Activated CD4-positive, alpha-beta T cell treated with anti-CD3 and anti-CD28 coated beads for 36 hours (primary cell): ENCODE measurements around the gene KIAA1217. TPM values are rescaled to one million over a fixed set of nuclear protein-coding genes. Genes with fewer than 3 reads are reported as not detected.

ENCODE experiments used
- ATAC-seq: fragments of 200-7000 bp; cut with Tn5 transposase; one replicate; pipeline ENCODE4 v1.10.0; 2021; ENCODE audit warnings: mild to moderate bottlenecking, moderate library complexity
- CTCF ChIA-PET: fragments of 350-600 bp; sonication (Branson Sonifier 250); formaldehyde crosslinking; loops from one replicate; lab custom pipeline; 2021; ENCODE audit warnings: antibody characterized with exemption; lab: Charles Lee
- POLR2A ChIA-PET: fragments of 350-600 bp; sonication (Branson Sonifier 250); formaldehyde crosslinking; loops from one replicate; lab custom pipeline; 2021; ENCODE audit warnings: antibody characterized with exemption, inconsistent platforms; lab: Charles Lee
- DNase-seq: peaks from one replicate; pipeline ENCODE4 v3.0.0-alpha.2; 2020
- H3K27ac Mint-ChIP-seq: one replicate; pipeline ENCODE4 v1.8.0; 2021; ENCODE audit warnings: mixed read lengths
- H3K27me3 Mint-ChIP-seq: one replicate; pipeline ENCODE4 v1.8.0; 2021; ENCODE audit warnings: mixed read lengths
- H3K36me3 Mint-ChIP-seq: one replicate; pipeline ENCODE4 v1.8.0; 2021; ENCODE audit warnings: low read depth, mixed read lengths
- H3K4me1 Mint-ChIP-seq: one replicate; pipeline ENCODE4 v1.8.0; 2021; ENCODE audit warnings: mixed read lengths
- H3K4me3 Mint-ChIP-seq: one replicate; pipeline ENCODE4 v1.8.0; 2021; ENCODE audit warnings: mild to moderate bottlenecking, moderate library complexity, mixed read lengths
- H3K9me3 Mint-ChIP-seq: one replicate; pipeline ENCODE4 v1.8.0; 2021; ENCODE audit warnings: low read depth, mixed read lengths
- intact Hi-C, 2 experiments: fragments of 100-400 bp; cut with DNase I in 1 of 2; cut with micrococcal nuclease in 1 of 2; formaldehyde crosslinking; loops; one replicate each; pipeline versions ENCODE4 v1.14.2 to v1.15.1; 2022 to 2024; cut with DNase I, micrococcal nuclease
- total RNA-seq, 2 experiments: library from RNA; stranded (reverse); gene quantifications; one replicate each; pipeline ENCODE4 v1.2.3, GENCODE V29; 2021

Gene KIAA1217
- total RNA-seq, 2 experiments from 2014 or later: 0.53 to 0.60 TPM

- H3K4me3 Mint-ChIP-seq: no peak overlapping the region
- intact Hi-C loops: no loop called here
- H3K4me1 Mint-ChIP-seq: no peaks in the 10 kb centered on the region
- no peaks in the 10 kb centered on the region for H3K9me3 Mint-ChIP-seq
- ATAC-seq: no peak
- ChIA-PET POLR2A (no interaction called here), CTCF (no interaction called here)
- peaks cover 15% of the 10 kb centered on the region for H3K27me3 Mint-ChIP-seq
- no peak overlapping the region for H3K27ac Mint-ChIP-seq
- no peak for DNase-seq
- no peaks in the 10 kb centered on the region for H3K36me3 Mint-ChIP-seq
These were observed 187.5 kb downstream of the KIAA1217 start for GRCh38 chr10:24396396-24396795.

GRCh38 chr10:24397662-24398061 lies 188.7 kb downstream of the KIAA1217 start:
- no peak overlapping the region for H3K4me3 Mint-ChIP-seq
- DNase-seq: no peak
- intact Hi-C loops: no loop called here
- CTCF ChIA-PET: no interaction called here
- H3K27ac Mint-ChIP-seq: no peak overlapping the region
- no peak for ATAC-seq
- H3K27me3 Mint-ChIP-seq: peaks cover 15% of the 10 kb centered on the region
- H3K9me3 Mint-ChIP-seq: no peaks in the 10 kb centered on the region
- H3K4me1 Mint-ChIP-seq: no peaks in the 10 kb centered on the region
- H3K36me3 Mint-ChIP-seq: no peaks in the 10 kb centered on the region
- POLR2A ChIA-PET: no interaction called here

GRCh38 chr10:24404567-24404966 lies 195.6 kb downstream of the KIAA1217 start:
- Mint-ChIP-seq H3K9me3 (no peaks in the 10 kb centered on the region), H3K4me1 (no peaks in the 10 kb centered on the region), H3K36me3 (no peaks in the 10 kb centered on the region), H3K27me3 (peaks cover 3% of the 10 kb centered on the region), H3K27ac (no peak overlapping the region), H3K4me3 (no peak overlapping the region)
- ATAC-seq (no peak), DNase-seq (no peak)
- ChIA-PET POLR2A (no interaction called here), CTCF (no interaction called here)
- intact Hi-C loops: no loop called here

GRCh38 chr10:24405635-24406034 lies 196.7 kb downstream of the KIAA1217 start:
- ChIA-PET CTCF (interaction anchor here (0.7 to 1.1 kb wide), 2 partner anchors 14 to 236 kb away, joined by 3 read pairs; no protein-coding TSS in a partner anchor), POLR2A (no interaction called here)
- no peak for DNase-seq
- Mint-ChIP-seq H3K36me3 (no peaks in the 10 kb centered on the region), H3K9me3 (no peaks in the 10 kb centered on the region), H3K27me3 (peaks cover 4% of the 10 kb centered on the region), H3K4me3 (no peak overlapping the region), H3K4me1 (no peaks in the 10 kb centered on the region), H3K27ac (no peak overlapping the region)
- intact Hi-C loops: no loop called here
- ATAC-seq: no peak

- POLR2A ChIA-PET: no interaction called here
- H3K27ac Mint-ChIP-seq: no peak overlapping the region
- CTCF ChIA-PET: no interaction called here
These were observed 198.0 kb downstream of the KIAA1217 start for GRCh38 chr10:24406809-24407483.

GRCh38 chr10:24407928-24408327 lies 199.0 kb downstream of the KIAA1217 start:
- ATAC-seq (no peak), DNase-seq (no peak)
- Mint-ChIP-seq H3K4me3 (no peak overlapping the region), H3K9me3 (no peaks in the 10 kb centered on the region), H3K27me3 (peaks cover 8% of the 10 kb centered on the region), H3K36me3 (no peaks in the 10 kb centered on the region), H3K4me1 (no peaks in the 10 kb centered on the region), H3K27ac (no peak overlapping the region)
- ChIA-PET POLR2A (no interaction called here), CTCF (interaction anchor here (0.6 kb wide), 1 partner anchor 1952 kb away, joined by 3 read pairs; no protein-coding TSS in a partner anchor)
- intact Hi-C loops: no loop called here

More at GRCh38 chr10:24406809-24407483, 198.0 kb downstream of the KIAA1217 start:
- DNase-seq (no peak), ATAC-seq (no peak)
- Mint-ChIP-seq H3K27me3 (peaks cover 8% of the 10 kb centered on the region), H3K36me3 (no peaks in the 10 kb centered on the region), H3K4me1 (no peaks in the 10 kb centered on the region), H3K9me3 (no peaks in the 10 kb centered on the region), H3K4me3 (no peak overlapping the region)
- intact Hi-C loops: no loop called here

- ChIA-PET POLR2A (no interaction called here), CTCF (no interaction called here)
- H3K4me3 Mint-ChIP-seq: no peak overlapping the region
- no peak overlapping the region for H3K27ac Mint-ChIP-seq
- no peak for DNase-seq
- no peaks in the 10 kb centered on the region for H3K4me1 Mint-ChIP-seq
- no peaks in the 10 kb centered on the region for H3K36me3 Mint-ChIP-seq
- H3K27me3 Mint-ChIP-seq: peaks cover 8% of the 10 kb centered on the region
- intact Hi-C loops: no loop called here
- H3K9me3 Mint-ChIP-seq: no peaks in the 10 kb centered on the region
- ATAC-seq: no peak
These were observed 199.4 kb downstream of the KIAA1217 start for GRCh38 chr10:24408365-24408764.

GRCh38 chr10:24414597-24414996 lies 205.7 kb downstream of the KIAA1217 start:
- no peaks in the 10 kb centered on the region for H3K4me1 Mint-ChIP-seq
- no peak overlapping the region for H3K4me3 Mint-ChIP-seq
- no peaks in the 10 kb centered on the region for H3K36me3 Mint-ChIP-seq
- ATAC-seq (no peak), DNase-seq (no peak)
- no peak overlapping the region for H3K27ac Mint-ChIP-seq
- POLR2A ChIA-PET: no interaction called here
- CTCF ChIA-PET: interaction anchor here (0.6 to 0.7 kb wide), 2 partner anchors 87 to 806 kb away, joined by 3 read pairs; no protein-coding TSS in a partner anchor
- H3K27me3 Mint-ChIP-seq: peaks cover 15% of the 10 kb centered on the region
- no peaks in the 10 kb centered on the region for H3K9me3 Mint-ChIP-seq
- intact Hi-C loops: no loop called here

- POLR2A ChIA-PET: no interaction called here
- H3K27ac Mint-ChIP-seq: no peak overlapping the region
- intact Hi-C loops: no loop called here
These were observed 206.7 kb downstream of the KIAA1217 start for GRCh38 chr10:24415455-24416125.

GRCh38 chr10:24416248-24416647 lies 207.3 kb downstream of the KIAA1217 start:
- Mint-ChIP-seq H3K27me3 (peaks cover 14% of the 10 kb centered on the region), H3K9me3 (no peaks in the 10 kb centered on the region), H3K36me3 (no peaks in the 10 kb centered on the region), H3K4me1 (no peaks in the 10 kb centered on the region), H3K4me3 (no peak overlapping the region), H3K27ac (no peak overlapping the region)
- intact Hi-C loops: no loop called here
- ATAC-seq (no peak), DNase-seq (no peak)
- CTCF ChIA-PET: interaction anchor here (2.1 kb wide), 1 partner anchor 103 kb away, joined by 6 read pairs; no protein-coding TSS in a partner anchor
- POLR2A ChIA-PET: no interaction called here

More at GRCh38 chr10:24415455-24416125, 206.7 kb downstream of the KIAA1217 start:
- Mint-ChIP-seq H3K36me3 (no peaks in the 10 kb centered on the region), H3K4me1 (no peaks in the 10 kb centered on the region), H3K9me3 (no peaks in the 10 kb centered on the region), H3K27me3 (peaks cover 16% of the 10 kb centered on the region), H3K4me3 (no peak overlapping the region)
- DNase-seq (no peak), ATAC-seq (no peak)
- CTCF ChIA-PET: no interaction called here

- Mint-ChIP-seq H3K27ac (no peak overlapping the region), H3K4me3 (no peak overlapping the region), H3K27me3 (peaks cover 12% of the 10 kb centered on the region), H3K9me3 (no peaks in the 10 kb centered on the region), H3K36me3 (no peaks in the 10 kb centered on the region), H3K4me1 (no peaks in the 10 kb centered on the region)
- no peak for DNase-seq
- ChIA-PET POLR2A (interaction anchor here (0.6 kb wide), 1 partner anchor 1940 kb away, joined by 3 read pairs; no protein-coding TSS in a partner anchor), CTCF (interaction anchor here (0.7 to 2.1 kb wide), 3 partner anchors 25 to 836 kb away, joined by 3 to 6 read pairs (median 4); no protein-coding TSS in a partner anchor)
- no peak for ATAC-seq
- intact Hi-C loops: no loop called here
These were observed 208.1 kb downstream of the KIAA1217 start for GRCh38 chr10:24417053-24417452.
